ENCODE data around the gene SRGAP3.

GRCh38 chr3:8981296-8981695 lies 268.1 kb downstream of the SRGAP3 start:
- TF ChIP-seq, protein P1, sequence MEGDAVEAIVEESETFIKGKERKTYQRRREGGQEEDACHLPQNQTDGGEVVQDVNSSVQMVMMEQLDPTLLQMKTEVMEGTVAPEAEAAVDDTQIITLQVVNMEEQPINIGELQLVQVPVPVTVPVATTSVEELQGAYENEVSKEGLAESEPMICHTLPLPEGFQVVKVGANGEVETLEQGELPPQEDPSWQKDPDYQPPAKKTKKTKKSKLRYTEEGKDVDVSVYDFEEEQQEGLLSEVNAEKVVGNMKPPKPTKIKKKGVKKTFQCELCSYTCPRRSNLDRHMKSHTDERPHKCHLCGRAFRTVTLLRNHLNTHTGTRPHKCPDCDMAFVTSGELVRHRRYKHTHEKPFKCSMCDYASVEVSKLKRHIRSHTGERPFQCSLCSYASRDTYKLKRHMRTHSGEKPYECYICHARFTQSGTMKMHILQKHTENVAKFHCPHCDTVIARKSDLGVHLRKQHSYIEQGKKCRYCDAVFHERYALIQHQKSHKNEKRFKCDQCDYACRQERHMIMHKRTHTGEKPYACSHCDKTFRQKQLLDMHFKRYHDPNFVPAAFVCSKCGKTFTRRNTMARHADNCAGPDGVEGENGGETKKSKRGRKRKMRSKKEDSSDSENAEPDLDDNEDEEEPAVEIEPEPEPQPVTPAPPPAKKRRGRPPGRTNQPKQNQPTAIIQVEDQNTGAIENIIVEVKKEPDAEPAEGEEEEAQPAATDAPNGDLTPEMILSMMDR (conservative IDR thresholded peaks at IDR 0.05; ENCODE audit: low read depth, low read length), result no peak
- no peak for TF ChIP-seq EZH2 (IDR thresholded peaks at IDR 0.05; ENCODE audit: borderline replicate concordance, low read depth, low read length, poor library complexity, severe bottlenecking)

Data from A673 (cell line).